ENCODE data around the gene FAM204A.

DNA sequence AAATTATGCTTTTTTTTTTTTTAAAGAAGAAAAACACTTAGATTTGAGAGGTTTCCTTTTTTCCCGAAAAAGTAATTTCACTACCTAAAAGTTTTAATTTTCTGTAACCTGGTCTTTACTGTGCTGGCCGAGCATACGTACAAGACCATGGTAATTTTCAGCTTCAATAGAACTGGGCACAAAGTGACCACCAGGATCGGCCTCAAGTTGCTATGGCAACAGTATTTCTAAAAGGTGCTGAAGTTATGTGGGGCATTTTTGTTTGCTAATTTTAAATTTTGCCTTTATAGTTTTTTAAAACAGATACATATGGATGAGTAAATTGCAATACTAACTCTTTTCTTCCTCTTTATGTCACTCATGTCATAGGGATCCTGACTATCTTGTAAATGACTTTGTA is 69.4 kb downstream of the FAM204A start:
- TF ChIP-seq, protein P1, sequence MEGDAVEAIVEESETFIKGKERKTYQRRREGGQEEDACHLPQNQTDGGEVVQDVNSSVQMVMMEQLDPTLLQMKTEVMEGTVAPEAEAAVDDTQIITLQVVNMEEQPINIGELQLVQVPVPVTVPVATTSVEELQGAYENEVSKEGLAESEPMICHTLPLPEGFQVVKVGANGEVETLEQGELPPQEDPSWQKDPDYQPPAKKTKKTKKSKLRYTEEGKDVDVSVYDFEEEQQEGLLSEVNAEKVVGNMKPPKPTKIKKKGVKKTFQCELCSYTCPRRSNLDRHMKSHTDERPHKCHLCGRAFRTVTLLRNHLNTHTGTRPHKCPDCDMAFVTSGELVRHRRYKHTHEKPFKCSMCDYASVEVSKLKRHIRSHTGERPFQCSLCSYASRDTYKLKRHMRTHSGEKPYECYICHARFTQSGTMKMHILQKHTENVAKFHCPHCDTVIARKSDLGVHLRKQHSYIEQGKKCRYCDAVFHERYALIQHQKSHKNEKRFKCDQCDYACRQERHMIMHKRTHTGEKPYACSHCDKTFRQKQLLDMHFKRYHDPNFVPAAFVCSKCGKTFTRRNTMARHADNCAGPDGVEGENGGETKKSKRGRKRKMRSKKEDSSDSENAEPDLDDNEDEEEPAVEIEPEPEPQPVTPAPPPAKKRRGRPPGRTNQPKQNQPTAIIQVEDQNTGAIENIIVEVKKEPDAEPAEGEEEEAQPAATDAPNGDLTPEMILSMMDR (conservative IDR thresholded peaks at IDR 0.05; ENCODE audit: low read length), result no peak
- TF ChIP-seq EZH2phosphoT487 (IDR thresholded peaks at IDR 0.05; ENCODE audit: borderline replicate concordance), result no peak

All from Loucy (cell line).